ENCODE measurements around the gene DESI1. TPM values are rescaled to one million over a fixed set of nuclear protein-coding genes. Genes with fewer than 3 reads are reported as not detected.
"Not testable (repeated sequence)": the region's sequence is repeated elsewhere in the genome, so short reads cannot be mapped to it uniquely, and the experiment has no call there.

Gene DESI1
- total RNA-seq, 1 experiment from 2014 or later = 64.5 TPM

- intact Hi-C loops (cut with micrococcal nuclease; ENCODE audit: unreplicated experiment) = no loop called here
- CTCF ChIA-PET = interaction anchor here (1.2 kb wide), 1 partner anchor 17 kb away, joined by 3 read pairs; the partner anchor contains the start of gene POLR3H
- H3K4me3 Mint-ChIP-seq (ENCODE audit: low read depth, unreplicated experiment) = no peak overlapping the region
- H3K4me1 Mint-ChIP-seq (ENCODE audit: low read depth, unreplicated experiment) = peaks cover 27% of the 10 kb centered on the region
- no peak for TF ChIP-seq CTCF (IDR thresholded peaks at IDR 0.05; ENCODE audit: unreplicated experiment)
- H3K27ac Mint-ChIP-seq (ENCODE audit: unreplicated experiment) = no peak overlapping the region
- no peaks in the 10 kb centered on the region for H3K9me3 Mint-ChIP-seq (ENCODE audit: low read depth, unreplicated experiment)
- BruUV-seq (replicated peaks) = no TSS peak
- H3K27me3 Mint-ChIP-seq (ENCODE audit: unreplicated experiment) = peaks cover 65% of the 10 kb centered on the region
- DNase-seq = no peak
- peaks cover 11% of the 10 kb centered on the region for H3K36me3 Mint-ChIP-seq (ENCODE audit: insufficient read depth, unreplicated experiment)
Measured at GRCh38 chr22:41561335-41561734, 59.5 kb downstream of the DESI1 start.

- intact Hi-C loops (cut with micrococcal nuclease; ENCODE audit: unreplicated experiment) = no loop called here
- no TSS peak for BruUV-seq (replicated peaks)
- peaks cover 78% of the 10 kb centered on the region for H3K27me3 Mint-ChIP-seq (ENCODE audit: unreplicated experiment)
- H3K9me3 Mint-ChIP-seq (ENCODE audit: low read depth, unreplicated experiment) = no peaks in the 10 kb centered on the region
- H3K27ac Mint-ChIP-seq (ENCODE audit: unreplicated experiment) = no peak overlapping the region
- TF ChIP-seq CTCF (IDR thresholded peaks at IDR 0.05; ENCODE audit: unreplicated experiment) = no peak
- no peak overlapping the region for H3K4me3 Mint-ChIP-seq (ENCODE audit: low read depth, unreplicated experiment)
- DNase-seq = no peak
- peaks cover 19% of the 10 kb centered on the region for H3K4me1 Mint-ChIP-seq (ENCODE audit: low read depth, unreplicated experiment)
- CTCF ChIA-PET = interaction anchor here (1.2 kb wide), 1 partner anchor 16 kb away, joined by 3 read pairs; the partner anchor contains the start of gene POLR3H
- H3K36me3 Mint-ChIP-seq (ENCODE audit: insufficient read depth, unreplicated experiment) = peaks cover 7% of the 10 kb centered on the region
Measured at GRCh38 chr22:41560095-41560471, 60.8 kb downstream of the DESI1 start.

- Mint-ChIP-seq H3K27me3 (ENCODE audit: unreplicated experiment) (peaks cover 89% of the 10 kb centered on the region), H3K4me1 (ENCODE audit: low read depth, unreplicated experiment) (peaks cover 15% of the 10 kb centered on the region)
- H3K4me3 Mint-ChIP-seq (ENCODE audit: low read depth, unreplicated experiment); H3K27ac Mint-ChIP-seq (ENCODE audit: unreplicated experiment); intact Hi-C loops (cut with micrococcal nuclease; ENCODE audit: unreplicated experiment); DNase-seq; H3K9me3 Mint-ChIP-seq (ENCODE audit: low read depth, unreplicated experiment); H3K36me3 Mint-ChIP-seq (ENCODE audit: insufficient read depth, unreplicated experiment); BruUV-seq (replicated peaks): not testable (repeated sequence)
- CTCF ChIA-PET = interaction anchor here (0.6 kb wide), 1 partner anchor 160 kb away, joined by 4 read pairs; no protein-coding TSS in a partner anchor
Measured at GRCh38 chr22:41558241-41558630, 62.6 kb downstream of the DESI1 start.

- CTCF ChIA-PET = interaction anchor here (0.5 to 1.2 kb wide), 2 partner anchors 32 to 39 kb away, joined by 3 read pairs; partner anchors contain the start of gene PMM1
- no peak overlapping the region for H3K27ac Mint-ChIP-seq (ENCODE audit: unreplicated experiment)
- no TSS peak for BruUV-seq (replicated peaks)
- peaks cover 9% of the 10 kb centered on the region for H3K4me1 Mint-ChIP-seq (ENCODE audit: low read depth, unreplicated experiment)
- H3K9me3 Mint-ChIP-seq (ENCODE audit: low read depth, unreplicated experiment) = no peaks in the 10 kb centered on the region
- H3K36me3 Mint-ChIP-seq (ENCODE audit: insufficient read depth, unreplicated experiment) = no peaks in the 10 kb centered on the region
- intact Hi-C loops (cut with micrococcal nuclease; ENCODE audit: unreplicated experiment) = no loop called here
- H3K27me3 Mint-ChIP-seq (ENCODE audit: unreplicated experiment) = peaks cover 89% of the 10 kb centered on the region
- H3K4me3 Mint-ChIP-seq (ENCODE audit: low read depth, unreplicated experiment) = no peak overlapping the region
- no peak for DNase-seq
- no peak for TF ChIP-seq CTCF (IDR thresholded peaks at IDR 0.05; ENCODE audit: unreplicated experiment)
Measured at GRCh38 chr22:41557401-41558240, 63.2 kb downstream of the DESI1 start.

- no peak overlapping the region for H3K27ac Mint-ChIP-seq (ENCODE audit: unreplicated experiment)
- BruUV-seq (replicated peaks) = no TSS peak
Measured at GRCh38 chr22:41556561-41556960, 64.3 kb downstream of the DESI1 start.

More at GRCh38 chr22:41556561-41556960, 64.3 kb downstream of the DESI1 start:
- Mint-ChIP-seq H3K9me3 (ENCODE audit: low read depth, unreplicated experiment) (no peaks in the 10 kb centered on the region), H3K4me1 (ENCODE audit: low read depth, unreplicated experiment) (peaks cover 8% of the 10 kb centered on the region), H3K36me3 (ENCODE audit: insufficient read depth, unreplicated experiment) (no peaks in the 10 kb centered on the region), H3K4me3 (ENCODE audit: low read depth, unreplicated experiment) (no peak overlapping the region), H3K27me3 (ENCODE audit: unreplicated experiment) (peaks cover 89% of the 10 kb centered on the region)
- intact Hi-C loops (cut with micrococcal nuclease; ENCODE audit: unreplicated experiment) = no loop called here
- DNase-seq = no peak
- TF ChIP-seq CTCF (IDR thresholded peaks at IDR 0.05; ENCODE audit: unreplicated experiment) = no peak
- CTCF ChIA-PET = interaction anchor here (0.6 to 1.2 kb wide), 2 partner anchors 30 to 33 kb away, joined by 3 to 4 read pairs; partner anchors contain the start of gene PMM1

Data from Calu3 (cell line).